Lower leg skin (tissue), 3 donors: ENCODE data around the gene EHMT1.

Source experiments
- CTCF ChIP-seq, 3 donors: fragments of 450-650 bp; IDR thresholded peaks; one replicate each; pipeline ENCODE4 v1.5.1; 2016; ENCODE audit warnings: antibody characterized with exemption in 3 of 3, mild to moderate bottlenecking in 3 of 3, moderate library complexity in 2 of 3
- POLR2A ChIP-seq, 2 donors: fragments of 450-650 bp; IDR thresholded peaks; one replicate each; pipeline ENCODE4 v1.6.1; 2016 to 2017; ENCODE audit warnings: antibody characterized with exemption in 2 of 2, mild to moderate bottlenecking in 1 of 2, moderate library complexity in 1 of 2

GRCh38 chr9:137696136-137696925, 77.5 kb downstream of the EHMT1 start:
- no peak for TF ChIP-seq CTCF (IDR thresholded peaks at IDR 0.05)
- no peak for TF ChIP-seq POLR2A (IDR thresholded peaks at IDR 0.05)
